Ovary (tissue), 3 donors: ENCODE measurements around the gene SSUH2.

Source experiments
- CTCF ChIP-seq, 3 donors: fragments of 450-650 bp in 2 of 3; fragments of 200-600 bp in 1 of 3; IDR thresholded peaks; one replicate each; pipeline versions ENCODE4 v1.5.1 to v1.8.0; 2016 to 2022; ENCODE audit warnings: antibody characterized with exemption in 3 of 3, mild to moderate bottlenecking in 1 of 3
- EP300 ChIP-seq: sonication (generic); formaldehyde crosslinking; IDR thresholded peaks from one replicate; pipeline ENCODE4 v1.6.1; 2017; ENCODE audit warnings: antibody characterized with exemption
- donor health status: DM: no; HTN: no; CAD: no.

DNA sequence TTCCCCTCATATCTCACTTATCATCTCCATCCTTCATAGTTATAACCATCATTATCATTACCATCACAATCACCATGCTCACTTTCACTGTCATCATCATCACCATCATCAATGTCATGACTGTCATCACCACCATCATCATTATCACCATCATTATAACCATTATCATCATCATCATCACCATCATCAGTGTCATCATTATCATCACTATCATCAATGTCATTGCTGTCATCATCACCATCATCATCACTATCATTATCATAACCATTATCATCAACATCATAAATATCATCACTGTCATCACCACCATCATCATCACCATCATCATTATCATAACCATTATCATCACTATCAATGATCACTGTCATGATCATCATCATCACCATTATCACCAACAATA is 44.1 kb downstream of the SSUH2 start:
- TF ChIP-seq CTCF (IDR thresholded peaks at IDR 0.05) (no peak), EP300 (no peak)
